Measurements from ENCODE around the gene BTBD17. TPM values are rescaled to one million over a fixed set of nuclear protein-coding genes. Genes with fewer than 3 reads are reported as not detected.

BTBD17 gene
- not detected for total RNA-seq
- not detected for polyA plus RNA-seq
- long read RNA-seq, donor 1, result 0 reads
- long read RNA-seq, donor 2, partial matches to known transcripts, result 0 of 1 reads
- long read RNA-seq, donor 2, other reads (novel, unspliced or antisense), result 1 of 1 reads
- long read RNA-seq, donor 3, result 0 reads

- peak; percentile 52 to 83 (median 79) for TF ChIP-seq CTCF (IDR thresholded peaks at IDR 0.05)
- intact Hi-C loops (cut with DNase I), result loop anchor here in 9 of 10 donors (1.0 to 5.0 kb wide), 8 partner anchors 55 to 159 kb away; partner anchors contain the start of genes TTYH2 (in 4 of the 9) and RPL38 (in 1 of the 9)
- WGBS, 2 donors, result 20 to 23% methylated on average over 28 of the region's 28 CpGs
- ATAC-seq (peak; percentile 75 to 90 (median 82)), DNase-seq (peak; percentile 46 to 70)
- Histone ChIP-seq H3K4me1 (peaks cover 0 to 18% (median 9%) of the 10 kb centered on the region in 9 donors), H3K27ac (no peak within 1 kb of the TSS), H3K4me3 (no peak within 1 kb of the TSS), H3K27me3 (peaks cover 9 to 66% (median 61%) of the 10 kb centered on the region in 7 donors), H3K9me3 (no peaks in the 10 kb centered on the region), H3K36me3 (no peaks in the 10 kb centered on the region)
These were observed at the start of gene BTBD17 for GRCh38 chr17:74361230-74362068. TSS of gene BTBD17 (minus strand) at chr17:74361868. CDS start at chr17:74361819, 49 bp downstream.

DNA sequence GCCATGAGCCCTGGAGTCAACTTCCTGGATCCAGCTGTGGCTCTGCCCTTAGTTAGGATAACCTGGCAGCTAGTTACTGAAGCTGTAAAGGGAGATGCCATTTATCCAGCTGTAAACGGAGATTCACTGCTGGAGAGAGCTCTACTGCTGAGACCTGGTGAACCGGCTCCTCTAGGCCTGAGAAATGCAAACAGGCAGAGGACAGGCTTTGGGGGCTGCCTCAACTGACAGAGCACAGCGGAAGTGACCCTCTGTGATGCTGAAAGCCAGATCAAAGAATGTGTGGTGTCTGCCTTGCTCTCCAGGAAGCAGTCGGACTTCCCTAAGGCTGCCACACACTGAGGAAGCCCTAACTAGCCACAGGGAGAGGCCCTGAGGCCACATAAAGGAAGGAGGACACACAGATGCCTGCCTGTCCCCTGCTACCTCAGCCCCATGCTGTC is 48.4 kb upstream of the BTBD17 start:
- no peak for ATAC-seq
- H3K27ac ChIP-seq, result no peak overlapping the region
- TF ChIP-seq CTCF (IDR thresholded peaks at IDR 0.05), result no peak
- no peaks in the 10 kb centered on the region for H3K27me3 ChIP-seq
- peaks cover 0 to 4% (median 0%) of the 10 kb centered on the region in 9 donors for H3K4me1 ChIP-seq
- no peak overlapping the region for H3K4me3 ChIP-seq
- no peaks in the 10 kb centered on the region for H3K36me3 ChIP-seq
- no peak for DNase-seq
- peaks cover 0 to 3% (median 0%) of the 10 kb centered on the region in 11 donors for H3K9me3 ChIP-seq
- intact Hi-C loops (cut with DNase I), result no loop called here
- WGBS, 2 donors, result 82 to 84% methylated on average over 4 of the region's 4 CpGs

DNA sequence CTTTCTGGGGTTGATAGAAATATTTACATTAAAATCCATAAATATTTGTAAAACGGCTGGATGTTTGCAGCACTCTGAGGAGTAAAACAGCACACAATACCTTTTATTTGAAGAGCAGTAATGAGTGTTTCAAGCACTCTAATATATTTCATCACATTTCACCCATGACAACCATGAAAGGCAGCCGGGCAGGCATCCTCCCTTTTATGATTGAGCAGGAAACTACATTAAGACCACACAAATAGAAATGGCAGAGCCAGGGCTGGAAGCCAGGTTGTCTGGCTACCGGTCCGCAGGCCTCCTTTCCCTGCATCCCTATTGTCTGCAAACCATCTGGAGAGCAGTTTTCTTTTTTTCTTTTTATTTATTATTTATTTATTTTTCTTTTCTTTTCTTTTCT is 47.1 kb upstream of the BTBD17 start:
- intact Hi-C loops (cut with DNase I), result no loop called here
- WGBS, 2 donors, result 63 to 68% methylated on average over 4 of the region's 4 CpGs
- Histone ChIP-seq H3K4me3 (no peak overlapping the region), H3K36me3 (no peaks in the 10 kb centered on the region), H3K27me3 (peaks cover 0 to 5% (median 0%) of the 10 kb centered on the region in 7 donors), H3K9me3 (peaks cover 0 to 3% (median 0%) of the 10 kb centered on the region in 11 donors), H3K27ac (no peak overlapping the region), H3K4me1 (peaks cover 0 to 4% (median 0%) of the 10 kb centered on the region in 9 donors)
- no peak for ATAC-seq
- DNase-seq, result no peak
- no peak for TF ChIP-seq CTCF (IDR thresholded peaks at IDR 0.05)

GRCh38 chr17:74408262-74408661 is 46.6 kb upstream of the BTBD17 start:
- intact Hi-C loops (cut with DNase I), result no loop called here
- Histone ChIP-seq H3K4me1 (peaks cover 0 to 4% (median 0%) of the 10 kb centered on the region in 9 donors), H3K27ac (no peak overlapping the region), H3K27me3 (peaks cover 0 to 6% (median 0%) of the 10 kb centered on the region in 7 donors), H3K4me3 (no peak overlapping the region), H3K36me3 (no peaks in the 10 kb centered on the region), H3K9me3 (peaks cover 0 to 3% (median 0%) of the 10 kb centered on the region in 11 donors)
- TF ChIP-seq CTCF (IDR thresholded peaks at IDR 0.05), result peak in 2 of 9 donors; percentile 11 to 24
- no peak for DNase-seq
- ATAC-seq, result peak in 1 of 8 donors; percentile 47
- 76 to 81% methylated on average over 3 of the region's 3 CpGs for WGBS, 2 donors

Data from heart right ventricle (tissue), 16 donors.